Rectal smooth muscle tissue (tissue), 1 donor: ENCODE results near the gene PLOD2.

Experiments used
- H3K27ac ChIP-seq: one replicate; pipeline ENCODE4 v1.7.0; 2013; ENCODE audit warnings: low read depth, low read length, inconsistent platforms
- H3K27me3 ChIP-seq: one replicate; pipeline ENCODE4 v1.7.0; 2013; ENCODE audit warnings: low read length; ENCODE audit not compliant: control insufficient read depth, insufficient read depth
- H3K36me3 ChIP-seq: one replicate; pipeline ENCODE4 v1.7.0; 2013; ENCODE audit warnings: low read length; ENCODE audit not compliant: control insufficient read depth, insufficient read depth
- H3K4me1 ChIP-seq: one replicate; pipeline ENCODE4 v1.7.0; 2013; ENCODE audit warnings: low read length; ENCODE audit not compliant: control insufficient read depth, insufficient read depth
- H3K4me3 ChIP-seq: one replicate; pipeline ENCODE4 v1.7.0; 2013; ENCODE audit warnings: low read length
- H3K9ac ChIP-seq: one replicate; pipeline ENCODE4 v1.7.0; 2013; ENCODE audit warnings: low read length

PLOD2 gene

GRCh38 chr3:146086211-146086610 is 74.8 kb downstream of the PLOD2 start:
- no peaks in the 10 kb centered on the region for H3K27me3 ChIP-seq
- no peaks in the 10 kb centered on the region for H3K4me1 ChIP-seq
- H3K9ac ChIP-seq = no peak overlapping the region
- H3K4me3 ChIP-seq = no peak overlapping the region
- H3K27ac ChIP-seq = no peak overlapping the region
- H3K36me3 ChIP-seq = no peaks in the 10 kb centered on the region

GRCh38 chr3:146085678-146086077 is 75.3 kb downstream of the PLOD2 start:
- H3K4me1 ChIP-seq = no peaks in the 10 kb centered on the region

GRCh38 chr3:146080578-146080977 is 80.4 kb downstream of the PLOD2 start:
- no peak overlapping the region for H3K9ac ChIP-seq
- no peaks in the 10 kb centered on the region for H3K27me3 ChIP-seq
- no peaks in the 10 kb centered on the region for H3K4me1 ChIP-seq
- H3K36me3 ChIP-seq = no peaks in the 10 kb centered on the region
- H3K4me3 ChIP-seq = no peak overlapping the region
- H3K27ac ChIP-seq = no peak overlapping the region

More at GRCh38 chr3:146085678-146086077, 75.3 kb downstream of the PLOD2 start:
- H3K27me3 ChIP-seq = no peaks in the 10 kb centered on the region
- H3K36me3 ChIP-seq = no peaks in the 10 kb centered on the region
- H3K9ac ChIP-seq = no peak overlapping the region
- H3K27ac ChIP-seq = no peak overlapping the region
- no peak overlapping the region for H3K4me3 ChIP-seq

- Histone ChIP-seq H3K4me1 (no peaks in the 10 kb centered on the region), H3K4me3 (no peak overlapping the region), H3K27me3 (no peaks in the 10 kb centered on the region), H3K27ac (no peak overlapping the region), H3K9ac (no peak overlapping the region), H3K36me3 (no peaks in the 10 kb centered on the region)
Measured at GRCh38 chr3:146078031-146078430, 83.0 kb downstream of the PLOD2 start.

GRCh38 chr3:146077181-146077580 is 83.8 kb downstream of the PLOD2 start:
- Histone ChIP-seq H3K4me3 (no peak overlapping the region), H3K27me3 (no peaks in the 10 kb centered on the region), H3K27ac (no peak overlapping the region), H3K9ac (no peak overlapping the region), H3K36me3 (no peaks in the 10 kb centered on the region), H3K4me1 (no peaks in the 10 kb centered on the region)

- H3K27ac ChIP-seq = no peak overlapping the region
- H3K36me3 ChIP-seq = no peaks in the 10 kb centered on the region
- H3K27me3 ChIP-seq = no peaks in the 10 kb centered on the region
- no peak overlapping the region for H3K9ac ChIP-seq
- H3K4me3 ChIP-seq = no peak overlapping the region
- H3K4me1 ChIP-seq = no peaks in the 10 kb centered on the region
Measured at GRCh38 chr3:146072824-146073223, 88.2 kb downstream of the PLOD2 start.

- no peak overlapping the region for H3K27ac ChIP-seq
- no peaks in the 10 kb centered on the region for H3K36me3 ChIP-seq
- H3K9ac ChIP-seq = no peak overlapping the region
- no peaks in the 10 kb centered on the region for H3K4me1 ChIP-seq
- no peaks in the 10 kb centered on the region for H3K27me3 ChIP-seq
- no peak overlapping the region for H3K4me3 ChIP-seq
Measured at GRCh38 chr3:146072061-146072460, 88.9 kb downstream of the PLOD2 start.

GRCh38 chr3:146071632-146072031 is 89.4 kb downstream of the PLOD2 start:
- H3K9ac ChIP-seq = no peak overlapping the region
- H3K4me1 ChIP-seq = no peaks in the 10 kb centered on the region
- H3K36me3 ChIP-seq = no peaks in the 10 kb centered on the region
- no peak overlapping the region for H3K4me3 ChIP-seq
- H3K27ac ChIP-seq = no peak overlapping the region
- no peaks in the 10 kb centered on the region for H3K27me3 ChIP-seq

GRCh38 chr3:146067048-146067447 is 93.9 kb downstream of the PLOD2 start:
- H3K36me3 ChIP-seq = no peaks in the 10 kb centered on the region
- no peak overlapping the region for H3K27ac ChIP-seq
- H3K4me1 ChIP-seq = peaks cover 2% of the 10 kb centered on the region
- H3K4me3 ChIP-seq = no peak overlapping the region
- H3K9ac ChIP-seq = no peak overlapping the region
- H3K27me3 ChIP-seq = no peaks in the 10 kb centered on the region

- no peaks in the 10 kb centered on the region for H3K27me3 ChIP-seq
- H3K36me3 ChIP-seq = no peaks in the 10 kb centered on the region
- no peak overlapping the region for H3K9ac ChIP-seq
- no peak overlapping the region for H3K4me3 ChIP-seq
- peaks cover 2% of the 10 kb centered on the region for H3K4me1 ChIP-seq
- H3K27ac ChIP-seq = no peak overlapping the region
Measured at GRCh38 chr3:146065573-146066006, 95.4 kb downstream of the PLOD2 start.

GRCh38 chr3:146058241-146058640 is 102.7 kb downstream of the PLOD2 start:
- Histone ChIP-seq H3K36me3 (no peaks in the 10 kb centered on the region), H3K9ac (no peak overlapping the region), H3K27me3 (no peaks in the 10 kb centered on the region), H3K4me1 (peaks cover 7% of the 10 kb centered on the region), H3K4me3 (no peak overlapping the region), H3K27ac (no peak overlapping the region)

GRCh38 chr3:146052791-146053310 is 108.1 kb downstream of the PLOD2 start:
- Histone ChIP-seq H3K27ac (no peak overlapping the region), H3K36me3 (no peaks in the 10 kb centered on the region), H3K27me3 (no peaks in the 10 kb centered on the region), H3K9ac (no peak overlapping the region), H3K4me3 (no peak overlapping the region), H3K4me1 (no peaks in the 10 kb centered on the region)

- H3K4me3 ChIP-seq = no peak overlapping the region
- H3K27me3 ChIP-seq = no peaks in the 10 kb centered on the region
- no peak overlapping the region for H3K9ac ChIP-seq
- no peaks in the 10 kb centered on the region for H3K4me1 ChIP-seq
- no peak overlapping the region for H3K27ac ChIP-seq
- H3K36me3 ChIP-seq = no peaks in the 10 kb centered on the region
Measured at GRCh38 chr3:146052056-146052790, 108.8 kb downstream of the PLOD2 start.
